Left renal pelvis (tissue), 4 donors: Measurements from ENCODE around the gene NRTN. TPM values are rescaled to one million over a fixed set of nuclear protein-coding genes. Genes with fewer than 3 reads are reported as not detected.
"Not testable (repeated sequence)": the region's sequence is repeated elsewhere in the genome, so short reads cannot be mapped to it uniquely, and the experiment has no call there.

Source experiments
- DNase-seq, 4 donors: peaks; one replicate each; pipeline ENCODE4 v3.0.0-alpha.2; 2013; ENCODE audit warnings: low read depth in 4 of 4, low spot score in 3 of 4
- polyA plus RNA-seq, 4 donors: library from polyadenylated mRNA; unstranded; fragments of 120-200 nt; gene quantifications; one replicate each; pipeline ENCODE4 v1.2.1, GENCODE V29; 2013; ENCODE audit not compliant: insufficient read length in 4 of 4

The NRTN gene
- 1 to 10 TPM in 3 of 4 donors, under 1 TPM in 1; 1.00 to 3.4 (median 2.4) TPM for polyA plus RNA-seq

DNA sequence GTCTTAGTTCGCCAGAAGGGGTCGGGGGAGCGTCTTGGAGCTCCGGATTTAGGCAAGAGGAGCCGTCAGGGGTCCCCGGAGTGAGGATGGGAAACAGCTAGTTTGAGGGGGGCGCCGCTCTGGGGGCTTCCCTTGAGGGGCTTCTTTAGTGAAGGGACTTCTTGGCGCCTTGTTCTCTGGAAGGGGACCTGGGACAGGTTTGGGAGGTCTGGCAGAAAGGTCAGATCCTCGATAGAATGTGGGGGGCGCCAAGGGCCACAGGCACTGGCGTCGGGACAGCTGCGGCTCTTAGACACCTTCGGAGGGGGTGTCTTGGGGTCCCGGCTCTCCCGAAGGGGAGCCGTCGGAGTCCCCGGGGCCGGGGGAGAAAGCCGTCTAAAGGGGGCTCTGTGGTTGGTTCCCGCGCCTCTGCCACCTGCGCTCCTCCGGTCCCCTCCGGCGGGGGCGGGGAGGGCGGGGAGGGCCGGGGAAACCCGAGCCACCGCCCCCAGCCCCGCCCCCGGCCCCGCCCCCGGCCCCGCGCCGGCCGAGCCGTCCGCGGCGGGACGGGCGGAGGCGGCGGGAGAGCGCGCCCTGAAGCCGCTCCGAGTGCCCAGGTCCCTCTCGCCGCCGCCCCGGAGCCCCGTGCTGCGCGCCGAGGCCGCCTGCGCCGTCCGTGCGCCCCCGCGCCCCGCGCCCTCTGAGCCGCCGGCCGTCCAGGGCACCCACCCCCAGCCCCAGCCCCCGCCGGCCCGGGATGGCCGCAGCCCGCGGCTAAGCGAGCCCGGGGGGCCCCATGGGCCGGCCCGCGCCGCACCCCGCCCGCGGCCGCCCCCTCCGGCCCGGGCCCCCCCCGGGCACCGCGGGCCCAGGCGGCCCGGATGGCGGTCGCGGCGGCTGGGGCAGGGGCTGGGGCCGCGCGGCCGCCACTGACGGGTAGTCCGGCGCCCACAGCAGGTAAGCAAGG, at the start of gene NRTN:
NRTN (plus strand) TSS at position 552 of the 946 bp plus-strand sequence. CDS start 19,099 bp downstream, outside the sequence.
- DNase-seq, result no peak

DNA sequence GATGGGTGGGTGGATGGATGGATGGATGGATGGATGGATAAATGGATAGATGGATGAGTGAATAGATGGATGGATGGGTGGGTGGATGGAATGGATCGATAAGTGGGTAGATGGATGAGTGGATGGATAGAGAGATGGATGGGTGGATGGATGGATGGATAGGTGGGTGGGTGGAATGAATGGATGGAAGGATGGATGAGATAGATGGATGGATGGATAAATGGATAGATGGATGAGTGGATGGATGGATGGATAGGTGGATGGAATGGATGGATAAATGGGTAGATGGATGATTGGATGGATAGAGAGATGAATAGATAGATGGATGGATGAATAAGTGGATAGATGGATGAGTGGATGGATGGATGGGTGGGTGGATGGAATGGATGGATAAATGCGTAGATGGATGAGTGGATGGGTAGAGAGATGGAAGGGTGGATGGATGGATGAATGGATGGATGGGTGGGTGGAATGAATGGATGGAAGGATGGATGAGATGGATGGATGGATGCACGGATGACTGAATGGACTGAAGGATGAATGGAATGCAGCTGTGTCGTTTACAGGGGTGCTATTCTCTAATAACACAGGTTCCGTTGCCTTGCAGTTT, 42.2 kb upstream of the NRTN start:
- DNase-seq, result no peak

DNA sequence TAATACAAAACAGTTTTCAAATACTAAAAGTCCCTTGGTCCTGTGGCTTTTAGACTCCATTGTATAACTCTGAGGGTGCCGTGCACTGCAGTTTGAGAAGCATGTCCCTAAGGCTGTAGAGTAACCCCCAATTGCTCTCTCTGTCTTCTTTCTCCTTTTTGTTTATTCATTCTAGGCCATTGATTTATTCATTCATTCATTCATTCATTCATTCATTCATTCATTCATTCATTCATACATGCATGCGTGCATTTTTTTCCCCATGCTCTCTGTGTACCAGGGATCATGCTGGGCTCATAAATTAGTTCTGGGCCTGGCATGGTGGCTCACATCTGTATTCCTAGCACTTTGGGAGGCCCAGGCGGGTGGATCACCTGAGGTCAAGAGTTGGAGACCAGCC, 39.6 kb upstream of the NRTN start:
- DNase-seq, result no peak

DNA sequence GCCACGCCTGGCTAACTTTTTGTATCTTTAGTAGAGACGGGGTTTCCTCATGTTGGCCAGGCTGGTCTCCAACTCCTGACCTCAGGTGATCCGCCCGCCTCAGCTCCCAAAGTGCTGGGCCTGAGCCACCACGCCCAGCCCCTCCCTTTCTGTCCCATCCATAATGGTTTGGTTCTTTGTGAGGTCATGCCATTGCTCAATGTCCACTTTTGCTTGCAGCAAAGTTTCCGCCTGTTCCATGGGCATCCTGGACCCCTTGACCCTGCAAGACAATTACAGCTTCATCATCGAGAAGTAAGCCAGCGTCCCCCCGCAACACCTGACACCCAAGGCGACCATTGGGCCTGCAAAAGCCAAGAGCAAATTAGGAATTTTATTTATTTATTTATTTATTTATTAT, 36.9 kb upstream of the NRTN start:
- DNase-seq, result no peak

GRCh38 chr19:5772416-5772815, 32.5 kb upstream of the NRTN start:
- no peak for DNase-seq

DNA sequence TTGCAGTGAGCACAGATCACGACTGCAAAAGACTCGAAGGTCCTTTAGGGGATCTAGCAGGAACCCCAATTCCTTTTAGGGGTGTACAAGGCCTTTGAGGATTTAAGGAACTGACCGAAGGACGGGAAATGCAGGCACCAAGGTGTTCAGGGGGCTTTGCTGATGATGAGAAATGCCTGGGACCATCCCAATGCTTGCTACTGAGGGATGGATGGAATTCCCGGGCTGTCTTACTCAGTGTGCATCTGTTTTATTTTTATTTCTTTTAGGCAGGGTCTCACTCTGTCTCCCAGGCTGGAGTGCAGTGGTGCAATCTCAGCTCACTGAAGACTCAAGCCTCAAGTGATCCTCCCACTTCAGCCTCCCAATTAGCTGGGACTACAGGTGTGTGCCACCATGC, 31.6 kb upstream of the NRTN start:
- DNase-seq, result no peak

DNA sequence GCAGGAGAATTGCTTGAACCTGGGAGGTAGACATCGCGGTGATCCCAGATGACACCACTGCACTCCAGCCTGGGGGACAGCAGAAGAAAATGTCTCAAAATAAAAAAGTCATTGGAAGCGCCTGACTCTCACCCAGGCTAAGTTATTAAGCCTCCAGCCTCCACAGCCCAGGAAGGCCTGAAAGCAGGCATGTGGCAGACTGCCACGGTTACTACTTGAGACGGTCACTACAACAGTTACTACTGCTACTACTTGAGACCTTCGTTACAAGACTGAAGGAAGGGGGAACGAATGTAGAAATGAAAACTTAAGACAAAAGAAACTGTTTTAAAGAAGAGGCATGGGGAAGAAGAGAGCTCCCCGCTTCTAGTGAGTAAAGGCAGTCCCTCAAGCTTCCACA, 29.9 kb upstream of the NRTN start:
- DNase-seq, result no peak

DNA sequence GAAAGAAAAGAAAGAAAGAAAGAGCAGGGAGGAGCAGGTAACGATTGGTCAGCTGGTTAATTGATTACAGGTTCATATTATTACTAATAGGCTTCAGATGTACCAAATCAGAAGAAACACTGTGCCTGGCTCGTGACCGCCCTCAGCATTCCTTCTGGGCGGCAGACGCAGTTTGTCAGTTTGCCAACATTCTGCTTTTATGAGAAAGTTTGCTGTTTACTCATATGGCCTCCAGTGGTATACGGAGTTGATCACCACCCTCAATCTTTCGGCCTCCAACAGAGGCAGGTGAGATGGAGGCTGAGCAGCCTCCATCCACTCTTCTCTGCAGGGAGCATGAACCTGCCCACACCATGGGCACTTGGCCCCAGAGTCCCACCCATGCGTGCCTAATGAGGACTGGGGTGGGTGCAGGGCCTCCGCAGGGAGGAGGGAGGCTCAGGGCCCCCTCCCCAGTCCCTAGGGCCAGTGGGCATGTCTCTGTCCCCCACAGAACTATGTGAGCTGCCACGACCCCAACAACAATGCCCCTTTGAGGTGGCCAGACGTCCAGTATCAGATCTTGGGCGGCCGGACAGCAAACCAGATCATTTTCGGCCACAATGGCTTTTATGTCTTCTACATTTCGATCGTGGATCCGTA, 29.1 kb upstream of the NRTN start:
- DNase-seq, result no peak

DNA sequence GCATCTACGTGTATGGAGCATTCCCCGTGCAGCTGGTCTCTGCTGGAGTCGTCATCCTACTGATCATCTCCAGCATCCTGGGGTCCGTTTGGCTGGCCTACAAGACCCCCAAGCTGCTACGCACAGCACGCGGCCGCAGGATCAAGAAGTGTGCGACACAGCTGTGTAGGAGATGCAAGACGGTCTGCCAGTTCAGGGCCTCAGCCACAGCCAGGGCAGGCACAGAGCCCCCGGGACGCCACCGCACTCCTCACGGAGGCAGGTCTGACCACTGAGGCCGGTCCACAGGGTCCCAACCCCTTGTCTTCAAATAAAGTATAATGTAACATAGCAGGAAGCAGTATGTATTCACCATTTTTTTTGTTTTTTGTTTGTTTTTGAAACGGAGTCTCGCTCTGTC, 26.5 kb upstream of the NRTN start:
- no peak for DNase-seq

DNA sequence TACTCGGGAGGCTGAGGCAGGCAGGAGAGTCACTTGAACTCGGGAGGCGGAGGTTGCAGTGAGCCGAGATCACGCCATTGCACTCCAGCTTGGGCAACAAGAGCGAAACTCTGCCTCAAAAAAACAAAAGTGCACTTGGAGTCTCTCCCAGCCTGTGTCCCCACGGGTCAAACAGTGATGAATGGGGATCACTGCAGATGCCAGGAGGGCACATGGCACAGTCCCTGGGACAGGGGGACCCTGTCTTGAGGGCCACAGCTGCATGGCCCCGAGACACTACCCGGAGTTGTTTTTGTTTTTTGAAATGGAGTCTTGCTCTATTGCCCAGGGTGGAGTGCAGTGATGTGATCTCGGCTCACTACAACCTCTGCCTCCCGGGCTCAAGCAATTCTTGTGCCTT, 24.0 kb upstream of the NRTN start:
- DNase-seq, result not testable (repeated sequence)

DNA sequence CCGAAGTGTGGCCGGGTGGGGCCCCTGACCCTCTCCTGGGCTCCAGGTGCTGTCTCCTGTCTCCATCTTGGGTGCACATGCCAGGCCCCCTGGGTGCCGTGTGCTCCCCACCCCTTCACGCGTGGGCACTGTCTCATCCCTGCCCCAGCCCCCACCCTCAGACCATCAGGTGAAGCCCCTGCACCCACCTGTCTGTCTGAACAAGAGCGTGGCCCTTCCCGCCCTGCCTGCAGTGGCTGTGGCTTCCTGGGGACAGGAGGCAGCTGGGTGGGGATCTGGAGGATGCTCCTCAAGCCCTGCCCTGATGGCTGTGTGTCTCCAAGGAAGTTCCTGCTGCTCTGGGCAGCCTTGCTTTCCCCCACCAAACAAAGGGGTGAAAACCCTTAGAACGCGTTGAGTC, 22.5 kb upstream of the NRTN start:
- DNase-seq, result no peak

DNA sequence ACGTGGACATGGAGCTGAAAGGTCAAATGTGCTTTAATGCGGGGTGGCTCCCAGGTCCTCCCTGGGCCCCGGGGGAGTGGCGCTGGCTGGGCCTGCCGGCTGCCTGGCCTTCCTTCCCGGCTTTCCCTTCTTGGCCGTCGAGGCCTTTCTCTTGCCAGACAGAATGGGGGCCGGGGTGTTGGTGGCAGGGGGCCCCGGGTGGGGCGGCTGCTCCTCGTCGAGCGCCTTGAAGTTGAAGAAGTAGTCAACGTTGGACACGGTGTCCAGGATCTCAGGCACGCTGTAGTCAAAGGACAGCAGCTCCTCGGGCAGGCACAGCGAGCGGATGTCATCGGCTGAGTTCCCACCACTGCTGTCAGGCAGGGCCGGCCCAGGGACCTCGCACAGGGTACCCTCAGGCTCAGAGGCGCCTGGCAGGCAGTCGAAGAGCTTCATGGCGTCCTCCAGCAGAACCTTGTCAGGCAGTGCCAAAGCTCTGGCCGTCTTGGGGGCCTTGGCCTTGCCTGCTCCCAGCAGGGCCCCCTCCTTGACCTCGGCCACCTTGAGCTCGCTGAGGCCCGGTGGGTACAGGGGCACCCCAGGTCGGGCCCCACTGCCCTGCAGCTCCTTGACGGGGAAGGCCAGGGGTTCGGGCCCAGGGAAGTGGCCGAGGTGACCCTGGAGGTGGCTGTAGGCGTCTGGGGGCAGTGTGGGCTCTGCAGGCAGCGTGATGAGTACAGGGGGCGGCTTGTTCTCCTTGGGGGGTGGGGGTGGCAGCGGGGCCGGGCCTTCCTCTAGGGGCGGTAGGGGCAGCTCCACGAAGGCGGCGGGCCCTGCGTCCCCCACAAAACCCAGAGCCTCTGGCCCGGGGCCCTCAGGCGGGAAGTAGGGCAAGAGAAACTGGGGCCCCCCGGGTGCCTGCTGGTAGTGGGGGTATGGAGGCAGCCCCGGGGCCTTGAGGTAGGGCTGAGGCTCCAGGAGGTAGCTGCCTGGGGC, 21.6 kb upstream of the NRTN start:
- DNase-seq, result no peak

GRCh38 chr19:5784581-5785147, 20.2 kb upstream of the NRTN start, which contains the start of gene PRR22:
Gene PRR22, minus strand, starts transcription at chr19:5784746. Its CDS starts 86 bp downstream, at chr19:5784660.
- no peak for DNase-seq

GRCh38 chr19:5785423-5785822, 19.4 kb upstream of the NRTN start:
- DNase-seq, result no peak

DNA sequence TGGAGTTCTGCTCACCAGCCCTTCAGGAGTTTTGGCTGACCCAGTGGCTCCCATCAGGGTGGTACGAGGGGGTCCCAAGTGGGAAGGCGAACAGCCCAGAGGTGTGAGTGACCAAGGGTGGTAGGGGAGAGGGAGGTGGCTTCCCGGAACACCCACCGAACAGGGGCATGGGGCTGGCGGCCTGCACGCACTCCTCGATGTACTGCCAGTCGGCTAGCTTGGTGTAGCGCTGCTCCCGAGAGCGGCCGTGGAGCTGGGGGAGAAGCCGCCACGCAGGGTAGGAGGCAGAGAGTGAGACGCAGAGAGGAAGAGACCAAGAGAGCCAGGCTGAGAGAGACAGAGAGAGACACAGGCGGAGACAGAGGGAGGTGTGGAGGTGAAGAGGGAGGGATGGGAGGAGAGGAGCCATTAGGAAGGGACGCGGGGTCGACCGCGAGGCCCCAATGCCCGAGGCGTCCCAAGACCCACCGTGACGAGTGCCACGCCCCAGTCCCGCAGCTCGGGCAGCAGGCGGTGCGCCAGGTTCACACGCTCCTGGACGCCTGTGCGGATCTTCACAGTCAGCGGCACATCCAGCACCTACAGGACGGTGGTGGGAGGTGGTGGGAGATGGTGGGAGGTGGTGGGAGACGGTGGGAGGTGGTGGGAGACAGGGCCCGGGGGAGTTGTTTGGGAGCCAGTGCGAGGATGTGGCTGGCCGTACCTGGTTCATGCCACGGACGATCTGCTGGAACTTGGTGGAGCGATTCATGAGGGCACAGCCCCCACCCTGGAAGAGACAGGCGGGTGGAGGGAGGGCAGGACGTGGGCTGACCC, 18.1 kb upstream of the NRTN start:
- DNase-seq, result no peak

- no peak for DNase-seq
Observed at GRCh38 chr19:5787409-5788182, 17.3 kb upstream of the NRTN start.

DNA sequence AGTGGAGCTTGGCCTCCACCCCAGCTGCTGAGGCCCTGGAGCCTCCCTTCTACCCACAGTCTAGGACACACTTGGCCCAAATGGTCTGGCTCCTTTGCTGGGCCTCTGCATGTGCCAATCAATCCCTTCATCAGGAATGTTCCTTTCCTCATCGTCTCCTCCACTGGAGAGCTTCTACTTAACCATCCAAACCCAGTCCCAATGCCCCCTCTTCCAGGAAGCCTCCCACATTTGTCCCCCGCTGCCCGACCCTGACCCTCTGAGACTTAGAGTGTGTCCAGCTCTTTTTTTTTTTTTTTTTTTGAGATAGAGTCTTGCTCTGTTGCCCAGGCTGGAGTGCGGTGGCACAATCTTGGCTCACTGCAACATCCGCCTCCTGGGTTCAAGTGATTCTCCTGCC, 16.4 kb upstream of the NRTN start:
- no peak for DNase-seq

- DNase-seq, result no peak
Observed at GRCh38 chr19:5789351-5789761, 15.5 kb upstream of the NRTN start.
